MM.1S (cell line): ENCODE data around the gene COL20A1.

ENCODE experiments used
- DNase-seq: peaks from one replicate; pipeline ENCODE4 v3.0.0-alpha.2; 2015
- H2AFZ ChIP-seq: fragments of 300-600 bp; sonication (generic); 2 replicates; pipeline ENCODE4 v1.6.0; 2016; ENCODE audit warnings: antibody characterized with exemption, low read length
- H3F3A ChIP-seq: fragments of 300-600 bp; sonication (generic); 2 replicates; pipeline ENCODE4 v1.6.1; 2016; ENCODE audit warnings: mild to moderate bottlenecking, antibody characterized with exemption, low read length, moderate library complexity, mixed read lengths; ENCODE audit not compliant: insufficient read depth
- H3K27ac ChIP-seq: fragments of 300-600 bp; sonication (generic); 2 replicates; pipeline ENCODE4 v1.5.1; 2016; ENCODE audit warnings: mild to moderate bottlenecking, low read length
- H3K27me3 ChIP-seq: fragments of 300-600 bp; sonication (generic); replicated peaks from 2 replicates; pipeline ENCODE4 v1.6.0; 2016; ENCODE audit warnings: low read length; ENCODE audit not compliant: insufficient read depth
- H3K36me3 ChIP-seq: fragments of 300-600 bp; sonication (generic); replicated peaks from 2 replicates; pipeline ENCODE4 v1.6.1; 2016; ENCODE audit warnings: mild to moderate bottlenecking, low read length, mixed read lengths; ENCODE audit not compliant: insufficient read depth
- H3K4me1 ChIP-seq: fragments of 300-600 bp; sonication (generic); 2 replicates; pipeline ENCODE4 v1.6.1; 2016; ENCODE audit warnings: low read length, mixed read lengths
- H3K4me2 ChIP-seq: fragments of 300-600 bp; sonication (generic); 2 replicates; pipeline ENCODE4 v1.6.0; 2016; ENCODE audit warnings: low read depth, low read length
- H3K4me3 ChIP-seq: fragments of 300-600 bp; sonication (generic); 2 replicates; pipeline ENCODE4 v1.5.1; 2016; ENCODE audit warnings: low read length, mixed read lengths
- H3K79me2 ChIP-seq: fragments of 300-600 bp; sonication (generic); 2 replicates; pipeline ENCODE4 v1.6.1; 2016; ENCODE audit warnings: mixed run types, low read length, mixed read lengths
- H3K9ac ChIP-seq: fragments of 300-600 bp; sonication (generic); 2 replicates; pipeline ENCODE4 v1.6.1; 2016; ENCODE audit warnings: low read length, mixed read lengths
- H3K9me2 ChIP-seq: fragments of 300-600 bp; sonication (generic); replicated peaks from 2 replicates; pipeline ENCODE4 v1.6.1; 2016; ENCODE audit warnings: mild to moderate bottlenecking, low read length, mixed read lengths; ENCODE audit not compliant: insufficient read depth
- H3K9me3 ChIP-seq: fragments of 300-600 bp; sonication (generic); replicated peaks from 2 replicates; pipeline ENCODE4 v1.6.1; 2016; ENCODE audit warnings: mild to moderate bottlenecking, low read length, mixed read lengths; ENCODE audit not compliant: insufficient read depth
- H4K20me1 ChIP-seq: fragments of 300-600 bp; sonication (generic); 2 replicates; pipeline ENCODE4 v1.6.1; 2016; ENCODE audit warnings: mild to moderate bottlenecking, low read length, moderate library complexity, mixed read lengths; ENCODE audit not compliant: insufficient read depth
- CTCF ChIP-seq: fragments of 300-600 bp; sonication (generic); IDR thresholded peaks from 2 replicates; pipeline ENCODE4 v1.5.1; 2016; ENCODE audit warnings: antibody characterized with exemption, low read length, mixed read lengths
- EZH2 ChIP-seq: fragments of 300-600 bp; sonication (generic); optimal IDR thresholded peaks from 2 replicates; pipeline ENCODE3; 2017; ENCODE audit warnings: low read depth, mild to moderate bottlenecking, antibody characterized with exemption, low read length, mixed read lengths
- EZH2phosphoT487 ChIP-seq: fragments of 300-600 bp; sonication (generic); IDR thresholded peaks from 2 replicates; pipeline ENCODE4 v1.6.1; 2018; ENCODE audit warnings: antibody characterized with exemption, low read length

Gene COL20A1

DNA sequence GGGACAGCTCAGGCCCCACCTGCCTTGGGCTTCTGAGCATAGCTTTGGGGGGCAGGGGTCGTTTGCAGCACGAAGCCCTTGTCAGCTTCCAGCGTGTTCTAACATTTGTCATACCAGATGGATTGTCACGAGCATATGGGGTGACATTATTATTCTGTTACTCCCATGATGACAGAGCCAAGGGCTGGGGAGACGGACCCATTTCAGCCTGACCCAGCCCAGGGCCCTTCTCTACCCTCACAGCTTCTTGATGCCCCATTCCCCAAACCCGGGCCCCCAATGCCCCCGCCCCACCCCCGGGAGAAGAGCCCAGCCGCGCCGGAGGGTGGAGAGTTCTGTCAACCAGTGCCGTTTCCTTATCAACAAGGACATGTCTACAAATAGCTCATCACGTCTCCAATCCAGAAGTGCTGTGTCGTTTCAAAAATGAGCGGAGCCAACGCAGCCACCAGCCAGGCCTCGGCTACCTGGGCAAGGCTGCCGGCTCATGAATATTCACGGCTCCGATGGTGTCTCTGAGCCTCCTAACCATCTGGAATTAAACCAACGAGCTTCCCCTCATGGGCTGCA lies 77.7 kb downstream of the COL20A1 start:
- Histone ChIP-seq H3F3A (no peaks in the 10 kb centered on the region), H3K9me2 (no peaks in the 10 kb centered on the region), H3K4me1 (no peaks in the 10 kb centered on the region), H3K27me3 (peaks cover 86% of the 10 kb centered on the region), H3K9me3 (no peaks in the 10 kb centered on the region), H3K4me2 (no peak overlapping the region), H2AFZ (no peak overlapping the region), H4K20me1 (no peaks in the 10 kb centered on the region), H3K36me3 (no peaks in the 10 kb centered on the region), H3K79me2 (no peaks in the 10 kb centered on the region), H3K4me3 (no peak overlapping the region), H3K9ac (no peak overlapping the region), H3K27ac (no peak overlapping the region)
- TF ChIP-seq EZH2 (no peak), EZH2phosphoT487 (no peak), CTCF (no peak)
- no peak for DNase-seq

- no peak for TF ChIP-seq EZH2phosphoT487
- TF ChIP-seq CTCF = no peak
- TF ChIP-seq EZH2 = no peak
These were observed 78.4 kb downstream of the COL20A1 start for GRCh38 chr20:63371291-63371865.

GRCh38 chr20:63372971-63373885 lies 80.2 kb downstream of the COL20A1 start:
- Histone ChIP-seq H3K9me2 (no peaks in the 10 kb centered on the region), H3F3A (no peaks in the 10 kb centered on the region), H4K20me1 (no peaks in the 10 kb centered on the region), H3K27me3 (peaks cover 84% of the 10 kb centered on the region), H2AFZ (no peak overlapping the region), H3K9ac (no peak overlapping the region), H3K27ac (no peak overlapping the region), H3K9me3 (no peaks in the 10 kb centered on the region), H3K4me3 (no peak overlapping the region), H3K4me1 (no peaks in the 10 kb centered on the region), H3K4me2 (no peak overlapping the region), H3K79me2 (no peaks in the 10 kb centered on the region), H3K36me3 (no peaks in the 10 kb centered on the region)
- no peak for DNase-seq
- TF ChIP-seq EZH2phosphoT487 (no peak), CTCF (no peak), EZH2 (no peak)

More at GRCh38 chr20:63371291-63371865, 78.4 kb downstream of the COL20A1 start:
- no peaks in the 10 kb centered on the region for H3K9me3 ChIP-seq
- H3K9me2 ChIP-seq = no peaks in the 10 kb centered on the region
- no peak overlapping the region for H3K9ac ChIP-seq
- no peak overlapping the region for H3K27ac ChIP-seq
- H3K36me3 ChIP-seq = no peaks in the 10 kb centered on the region
- DNase-seq = no peak
- no peaks in the 10 kb centered on the region for H3K79me2 ChIP-seq
- no peaks in the 10 kb centered on the region for H3F3A ChIP-seq
- no peak overlapping the region for H2AFZ ChIP-seq
- H3K27me3 ChIP-seq = peaks cover 83% of the 10 kb centered on the region
- H4K20me1 ChIP-seq = no peaks in the 10 kb centered on the region
- no peak overlapping the region for H3K4me2 ChIP-seq
- H3K4me1 ChIP-seq = no peaks in the 10 kb centered on the region
- H3K4me3 ChIP-seq = no peak overlapping the region
